Fibroblast of villous mesenchyme (primary cell): ENCODE data around the gene PRKCH. TPM values are rescaled to one million over a fixed set of nuclear protein-coding genes. Genes with fewer than 3 reads are reported as not detected.

Experiments
- DNase-seq: peaks from one replicate; pipeline ENCODE4 v3.0.0-alpha.2; 2010; ENCODE audit warnings: low read depth
- H3K4me3 ChIP-seq: 2 replicates; pipeline ENCODE4 v1.5.1; 2011; ENCODE audit warnings: low read depth, mild to moderate bottlenecking, low read length
- CTCF ChIP-seq: IDR thresholded peaks from 2 replicates; pipeline ENCODE4 v1.5.1; 2012; ENCODE audit warnings: low read depth, mild to moderate bottlenecking, low read length; ENCODE audit not compliant: insufficient read depth
- total RNA-seq: library from RNA; depleted of rRNA; stranded (reverse); fragments of >200 nt; gene quantifications from 2 replicates; pipeline ENCODE4 v1.2.3, GENCODE V29; 2012

Gene PRKCH
- total RNA-seq, 1 donor, result 2.6 TPM

- H3K4me3 ChIP-seq, result no peak overlapping the region
- no peak for TF ChIP-seq CTCF
- DNase-seq, result no peak
Observed at GRCh38 chr14:61421212-61421923, 100.0 kb downstream of the PRKCH start.

GRCh38 chr14:61426048-61426447 lies 104.7 kb downstream of the PRKCH start:
- no peak for DNase-seq
- H3K4me3 ChIP-seq, result no peak overlapping the region
- TF ChIP-seq CTCF, result no peak

GRCh38 chr14:61428261-61428660 lies 106.9 kb downstream of the PRKCH start:
- no peak for DNase-seq
- H3K4me3 ChIP-seq, result no peak overlapping the region
- TF ChIP-seq CTCF, result no peak

GRCh38 chr14:61429316-61429715 lies 107.9 kb downstream of the PRKCH start:
- no peak overlapping the region for H3K4me3 ChIP-seq
- no peak for DNase-seq
- TF ChIP-seq CTCF, result no peak

- no peak for DNase-seq
- H3K4me3 ChIP-seq, result no peak overlapping the region
- no peak for TF ChIP-seq CTCF
Observed at GRCh38 chr14:61430066-61430757, 108.8 kb downstream of the PRKCH start.

- no peak for DNase-seq
- no peak for TF ChIP-seq CTCF
- H3K4me3 ChIP-seq, result no peak overlapping the region
Observed at GRCh38 chr14:61433169-61433568, 111.8 kb downstream of the PRKCH start.
